ENCODE results near the gene SH3TC1.

GRCh38 chr4:8163026-8163425, 36.1 kb upstream of the SH3TC1 start:
- TF ChIP-seq POLR2A (IDR thresholded peaks at IDR 0.05; ENCODE audit: low read length), result no peak
- TF ChIP-seq GATA1 (IDR thresholded peaks at IDR 0.05; ENCODE audit: low read depth, low read length), result no peak

All from erythroblast (primary cell).